Adrenal gland (tissue), 12 donors: ENCODE results near the gene RANBP10. TPM values are rescaled to one million over a fixed set of nuclear protein-coding genes. Genes with fewer than 3 reads are reported as not detected.

Experiments used
- DNase-seq, 7 donors: peaks; one replicate each; pipeline ENCODE4 v3.0.0-alpha.2; 2019 to 2020
- H3K27ac ChIP-seq, 5 donors: fragments of 200-600 bp; sonication (generic) in 4 of 5; 1 replicate in 3 of 5; 2 replicates in 2 of 5; pipeline versions ENCODE4 v1.5.1 to v1.8.0; 2016 to 2020; ENCODE audit warnings: mild to moderate bottlenecking in 1 of 5
- H3K27me3 ChIP-seq: fragments of 200-600 bp; 2 replicates; pipeline ENCODE4 v1.8.0; 2021
- H3K36me3 ChIP-seq, 2 donors: fragments of 200-600 bp; replicated peaks in 1 of 2; 1 replicate in 1 of 2; 2 replicates in 1 of 2; pipeline versions ENCODE4 v1.5.1 to v1.8.0; 2018 to 2022
- H3K4me1 ChIP-seq, 2 donors: fragments of 200-600 bp; replicated peaks in 1 of 2; 1 replicate in 1 of 2; 2 replicates in 1 of 2; pipeline versions ENCODE4 v1.5.1 to v1.8.0; 2018 to 2021
- H3K4me3 ChIP-seq, 4 donors: fragments of 200-600 bp; sonication (generic) in 3 of 4; one replicate each; pipeline ENCODE4 v1.5.1; 2016 to 2018
- H3K9me3 ChIP-seq, 3 donors: fragments of 200-600 bp; sonication (generic) in 1 of 3; replicated peaks in 1 of 3; 1 replicate in 2 of 3; 2 replicates in 1 of 3; pipeline versions ENCODE4 v1.5.1 to v1.8.0; 2016 to 2021
- POLR2A ChIP-seq, 2 donors: fragments of 450-650 bp; IDR thresholded peaks; one replicate each; pipeline ENCODE4 v1.6.1; 2017; ENCODE audit warnings: antibody characterized with exemption in 2 of 2, mild to moderate bottlenecking in 2 of 2, moderate library complexity in 1 of 2
- WGBS, 4 donors: extraction: QIAGEN DNeasy Blood & Tissue Kit in 2 of 4; methylation state at CpG; one replicate each; pipeline versions ENCODE4 v1.1.5 to v1.1.7; 2013 to 2017; 5-methylcytosine and 5-hydroxymethylcytosine counted together
- intact Hi-C, 2 donors: fragments of 100-400 bp; cut with DNase I; formaldehyde crosslinking; loops; one replicate each; pipeline versions ENCODE4 v1.14.1 to v1.15.0; 2022 to 2023
- polyA plus RNA-seq, 3 donors: library from polyadenylated mRNA; stranded (reverse); fragments of 200-250 nt in 2 of 3; fragments of 350-450 nt in 1 of 3; fragmentation: Illumina TruSeq in 1 of 3; extraction: RNeasy Lipid Tissue Mini Kit (QIAGEN cat#74804) in 1 of 3; gene quantifications; one replicate each; pipeline ENCODE4 v1.2.3, GENCODE V29; 2013 to 2014
- total RNA-seq, 9 donors: library from RNA; depleted of rRNA in 4 of 9; stranded (reverse); fragments of >200 nt in 4 of 9; fragments of 120-200 nt in 1 of 9; fragmentation: NEBNext Ultra II Directional in 1 of 9; extraction: Animal tissue kit (Norgen Biotek cat#: 25700) in 1 of 9; gene quantifications; one replicate each; pipeline versions ENCODE4 v1.1.0 to v1.2.4, GENCODE V29; 2013 to 2023
- TF ChIP-seq, protein P1 (sequence below), 6 experiments: fragments of 450-650 bp in 4 of 6; fragments of 200-600 bp in 2 of 6; sonication (generic) in 1 of 6; IDR thresholded peaks; 1 replicate in 5 of 6; 2 replicates in 1 of 6; pipeline versions ENCODE4 v1.5.1 to v1.8.0; 2016 to 2021; ENCODE audit warnings: antibody characterized with exemption in 6 of 6, mild to moderate bottlenecking in 2 of 6, moderate library complexity in 1 of 6
- donor health status: healthy with polysubstance abuse.
- donor health status: Bipolar disorder and iron deficiency.
- donor health status: DM: yes; HTN: yes; CAD: no.
- donor health status: DM: no; HTN: no; CAD: no.
- donor health status: DM: no; HTN: no; CAD: no.
- donor health status: DM: yes; HTN: yes; CAD: no.

RANBP10 gene
- total and polyA plus RNA-seq, 12 donors, result 9.4 to 74.1 (median 21.6) TPM

DNA sequence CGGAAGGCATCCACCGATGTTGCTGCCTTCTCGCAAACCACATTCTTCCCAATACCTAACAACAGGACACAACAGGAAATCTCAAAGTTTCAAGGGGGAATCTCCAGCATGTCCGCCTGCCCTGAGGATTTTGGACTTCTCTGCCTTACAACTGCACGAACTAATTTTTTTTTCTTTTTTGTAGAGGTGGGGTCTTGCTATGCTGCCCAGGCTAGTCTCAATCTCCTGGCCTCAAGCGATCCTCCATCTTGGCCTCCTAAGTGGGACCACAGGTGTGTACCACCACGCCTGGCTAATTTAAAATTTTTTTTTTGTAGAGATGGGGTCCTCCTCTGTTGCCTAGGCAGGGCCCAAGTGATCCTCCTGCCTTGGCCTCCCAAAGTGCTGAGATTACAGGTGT is 130.4 kb downstream of the RANBP10 start:
- peaks cover 0 to 9% of the 10 kb centered on the region in 2 donors for H3K36me3 ChIP-seq
- H3K9me3 ChIP-seq, result no peaks in the 10 kb centered on the region
- WGBS, 4 donors, result 94 to 98% (median 97%) methylated on average over 7 of the region's 7 CpGs
- no peaks in the 10 kb centered on the region for H3K27me3 ChIP-seq
- no peak overlapping the region for H3K4me3 ChIP-seq
- H3K27ac ChIP-seq, result no peak overlapping the region
- no peak for TF ChIP-seq POLR2A (IDR thresholded peaks at IDR 0.05)
- TF ChIP-seq, protein P1, sequence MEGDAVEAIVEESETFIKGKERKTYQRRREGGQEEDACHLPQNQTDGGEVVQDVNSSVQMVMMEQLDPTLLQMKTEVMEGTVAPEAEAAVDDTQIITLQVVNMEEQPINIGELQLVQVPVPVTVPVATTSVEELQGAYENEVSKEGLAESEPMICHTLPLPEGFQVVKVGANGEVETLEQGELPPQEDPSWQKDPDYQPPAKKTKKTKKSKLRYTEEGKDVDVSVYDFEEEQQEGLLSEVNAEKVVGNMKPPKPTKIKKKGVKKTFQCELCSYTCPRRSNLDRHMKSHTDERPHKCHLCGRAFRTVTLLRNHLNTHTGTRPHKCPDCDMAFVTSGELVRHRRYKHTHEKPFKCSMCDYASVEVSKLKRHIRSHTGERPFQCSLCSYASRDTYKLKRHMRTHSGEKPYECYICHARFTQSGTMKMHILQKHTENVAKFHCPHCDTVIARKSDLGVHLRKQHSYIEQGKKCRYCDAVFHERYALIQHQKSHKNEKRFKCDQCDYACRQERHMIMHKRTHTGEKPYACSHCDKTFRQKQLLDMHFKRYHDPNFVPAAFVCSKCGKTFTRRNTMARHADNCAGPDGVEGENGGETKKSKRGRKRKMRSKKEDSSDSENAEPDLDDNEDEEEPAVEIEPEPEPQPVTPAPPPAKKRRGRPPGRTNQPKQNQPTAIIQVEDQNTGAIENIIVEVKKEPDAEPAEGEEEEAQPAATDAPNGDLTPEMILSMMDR (IDR thresholded peaks at IDR 0.05), result no peak
- DNase-seq, result no peak
- peaks cover 12 to 26% of the 10 kb centered on the region in 2 donors for H3K4me1 ChIP-seq
- intact Hi-C loops, result loop anchor here (10.0 kb wide), 3 partner anchors 139 to 359 kb away; no protein-coding TSS in a partner anchor

DNA sequence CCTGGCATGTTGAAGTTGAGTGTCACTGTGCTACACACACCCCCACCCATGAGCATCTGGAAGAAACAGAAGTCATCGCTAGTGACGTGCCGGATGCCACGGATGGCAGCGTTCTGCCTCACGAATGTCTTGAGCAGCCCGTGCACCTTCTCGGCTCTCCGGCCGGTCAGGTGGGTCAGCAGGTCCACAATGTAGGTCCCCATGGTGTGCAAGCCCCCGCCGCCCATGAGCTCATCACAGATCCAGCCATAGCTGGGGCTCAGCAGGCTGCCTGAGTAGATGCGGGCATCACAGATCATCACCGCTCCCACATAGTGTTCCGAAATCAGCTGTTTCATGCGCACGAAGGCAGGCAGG is 130.8 kb downstream of the RANBP10 start:
- TF ChIP-seq, protein P1 (IDR thresholded peaks at IDR 0.05), result no peak
- no peak for TF ChIP-seq POLR2A (IDR thresholded peaks at IDR 0.05)
- intact Hi-C loops, result loop anchor here (10.0 kb wide), 3 partner anchors 139 to 359 kb away; no protein-coding TSS in a partner anchor
- no peak overlapping the region for H3K27ac ChIP-seq
- H3K9me3 ChIP-seq, result no peaks in the 10 kb centered on the region
- no peaks in the 10 kb centered on the region for H3K27me3 ChIP-seq
- H3K4me1 ChIP-seq, result peaks cover 12 to 26% of the 10 kb centered on the region in 2 donors
- WGBS, 4 donors, result 94 to 100% (median 97%) methylated on average over 3 to 17 of the region's 17 CpGs
- H3K4me3 ChIP-seq, result no peak overlapping the region
- DNase-seq, result no peak
- peaks cover 0 to 9% of the 10 kb centered on the region in 2 donors for H3K36me3 ChIP-seq

DNA sequence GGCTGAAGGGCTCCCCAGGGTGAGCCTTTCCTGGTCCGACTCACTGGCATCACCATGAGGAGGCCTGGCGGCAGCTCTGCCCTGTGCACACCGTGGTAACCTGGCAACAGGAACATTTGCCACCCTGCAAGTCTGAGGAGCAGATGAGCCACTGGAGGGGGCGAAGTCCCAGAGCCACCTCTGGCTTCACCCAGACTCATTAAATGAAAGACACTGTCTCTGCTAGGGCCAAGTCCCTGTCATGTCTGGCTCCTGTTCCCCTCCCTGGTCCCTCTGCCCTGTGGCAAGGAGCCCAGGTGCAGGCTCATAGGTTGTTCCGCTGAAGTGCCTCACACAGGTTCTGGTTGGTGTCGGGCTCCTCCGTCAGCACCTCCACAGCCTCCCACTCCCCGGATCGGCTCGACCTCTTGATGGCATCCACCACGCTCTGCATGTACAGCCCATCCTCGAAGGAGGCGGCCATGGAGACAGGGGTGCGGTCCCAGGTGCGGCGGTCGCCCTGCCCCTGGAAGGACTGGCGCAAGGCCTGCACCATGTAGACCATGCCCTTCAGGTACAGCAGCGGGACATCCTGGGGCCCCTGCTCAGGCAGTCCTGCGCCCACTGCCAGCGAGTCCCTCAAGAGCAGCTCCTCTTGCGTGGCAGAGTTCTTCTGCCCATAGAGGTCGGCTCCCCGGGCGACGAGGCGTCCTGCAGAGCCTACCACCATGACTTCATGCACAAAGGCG is 131.3 kb downstream of the RANBP10 start:
- no peaks in the 10 kb centered on the region for H3K27me3 ChIP-seq
- TF ChIP-seq POLR2A (IDR thresholded peaks at IDR 0.05), result no peak
- TF ChIP-seq, protein P1 (IDR thresholded peaks at IDR 0.05), result no peak
- 92 to 100% (median 95%) methylated on average over 1 to 28 of the region's 28 CpGs for WGBS, 4 donors
- H3K9me3 ChIP-seq, result no peaks in the 10 kb centered on the region
- intact Hi-C loops, result loop anchor here (5.0 to 10.0 kb wide), 4 partner anchors 140 to 360 kb away; no protein-coding TSS in a partner anchor
- no peak overlapping the region for H3K4me3 ChIP-seq
- H3K4me1 ChIP-seq, result peaks cover 12 to 26% of the 10 kb centered on the region in 2 donors
- peaks cover 0 to 9% of the 10 kb centered on the region in 2 donors for H3K36me3 ChIP-seq
- DNase-seq, result no peak
- H3K27ac ChIP-seq, result peak overlapping the region in 2 of 5 donors; percentile 72 to 87

DNA sequence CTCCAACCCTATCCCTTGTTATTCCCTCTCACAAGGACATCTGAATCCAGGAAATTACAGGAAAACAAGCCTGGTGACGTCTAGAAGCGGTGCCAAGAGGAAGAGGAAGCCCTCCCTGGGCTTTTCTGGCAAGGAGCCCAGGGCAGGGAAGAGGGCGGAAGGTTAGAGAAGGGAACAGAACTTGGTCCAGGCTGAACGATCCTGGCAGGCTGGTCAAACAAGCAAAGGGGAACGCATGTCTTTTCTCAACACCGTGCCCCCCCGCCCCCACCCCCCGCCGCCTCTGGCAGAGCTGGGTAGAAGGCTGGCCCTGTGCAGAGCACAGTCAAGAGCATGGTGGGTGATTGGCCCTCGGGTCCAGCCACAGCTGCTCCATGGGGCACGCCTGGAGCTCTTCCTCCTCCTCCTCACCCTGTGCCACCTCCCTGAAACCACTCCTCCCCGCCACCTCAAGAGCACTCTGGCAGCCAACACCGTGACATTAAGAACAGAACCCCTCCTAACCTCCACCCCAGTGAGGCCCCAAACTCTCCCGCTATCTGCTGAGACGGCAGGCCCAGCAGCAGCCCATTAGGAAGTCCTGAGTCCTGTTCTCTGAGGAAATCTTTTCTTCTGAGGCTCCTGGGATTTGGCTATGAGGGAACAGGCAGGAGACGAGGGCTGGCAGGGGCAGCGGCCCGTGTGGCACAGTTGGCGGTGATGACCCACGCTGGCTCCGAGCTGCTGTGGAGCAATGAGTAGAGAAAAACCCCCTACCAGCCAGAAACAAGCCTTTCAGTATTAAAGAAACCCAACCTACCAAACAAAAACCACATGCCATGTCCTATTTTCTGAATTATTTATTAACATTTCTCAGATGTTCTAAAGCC is 132.4 kb downstream of the RANBP10 start:
- intact Hi-C loops, result loop anchor here (5.0 to 10.0 kb wide), 4 partner anchors 141 to 361 kb away; no protein-coding TSS in a partner anchor
- Histone ChIP-seq H3K27me3 (no peaks in the 10 kb centered on the region), H3K27ac (peak overlapping the region; percentile 18 to 87 (median 47)), H3K4me1 (peaks cover 12 to 26% of the 10 kb centered on the region in 2 donors), H3K4me3 (no peak overlapping the region), H3K36me3 (peaks cover 0 to 9% of the 10 kb centered on the region in 2 donors), H3K9me3 (no peaks in the 10 kb centered on the region)
- DNase-seq, result peak; percentile 62 to 86 (median 73)
- WGBS, 4 donors, result 40 to 57% (median 50%) methylated on average over 18 to 21 of the region's 21 CpGs
- no peak for TF ChIP-seq POLR2A (IDR thresholded peaks at IDR 0.05)
- TF ChIP-seq, protein P1 (IDR thresholded peaks at IDR 0.05), result no peak
